NCI-H510A (cell line): Measurements from ENCODE around the gene RPL3.
"Not testable (repeated sequence)": the region's sequence is repeated elsewhere in the genome, so short reads cannot be mapped to it uniquely, and the experiment has no call there.

Experiments
- DNase-seq: peaks from one replicate; lab custom pipeline; 2025; lab: John Stamatoyannopoulos, UW

Gene RPL3

DNA sequence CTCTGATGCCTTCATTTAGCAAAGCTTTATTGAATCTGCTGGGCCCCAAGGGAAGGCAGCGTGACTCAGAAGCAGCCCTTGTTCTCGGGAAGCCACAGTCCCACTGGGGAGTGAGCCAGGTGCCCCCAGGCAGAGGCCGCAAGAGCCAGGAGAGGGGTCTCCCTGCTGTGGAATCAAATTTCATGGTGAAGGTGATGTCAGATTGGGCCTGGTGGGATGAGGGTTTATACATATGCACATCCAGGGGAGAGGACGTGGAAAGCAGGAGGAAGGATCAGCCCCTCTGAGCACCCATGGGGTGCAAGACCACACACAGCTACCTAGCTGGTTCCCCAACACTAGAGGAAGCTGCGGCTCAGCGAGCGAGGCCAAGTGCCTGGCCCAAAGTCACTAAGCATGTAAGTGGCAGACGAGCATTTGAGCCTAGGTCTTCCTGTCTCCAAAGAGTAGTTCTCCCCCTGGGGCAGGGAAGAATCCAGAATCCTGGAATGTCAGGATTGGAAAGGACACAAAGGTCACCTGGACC, 32.3 kb upstream of the RPL3 start:
- no peak for DNase-seq

- DNase-seq, result no peak
Observed at GRCh38 chr22:39350757-39351688, 31.6 kb upstream of the RPL3 start.

GRCh38 chr22:39349967-39350726, 30.7 kb upstream of the RPL3 start, which contains the start of gene SYNGR1:
SYNGR1 (plus strand) TSS chr22:39349991; CDS start chr22:39350011, 20 bp downstream.
- DNase-seq, result no peak

DNA sequence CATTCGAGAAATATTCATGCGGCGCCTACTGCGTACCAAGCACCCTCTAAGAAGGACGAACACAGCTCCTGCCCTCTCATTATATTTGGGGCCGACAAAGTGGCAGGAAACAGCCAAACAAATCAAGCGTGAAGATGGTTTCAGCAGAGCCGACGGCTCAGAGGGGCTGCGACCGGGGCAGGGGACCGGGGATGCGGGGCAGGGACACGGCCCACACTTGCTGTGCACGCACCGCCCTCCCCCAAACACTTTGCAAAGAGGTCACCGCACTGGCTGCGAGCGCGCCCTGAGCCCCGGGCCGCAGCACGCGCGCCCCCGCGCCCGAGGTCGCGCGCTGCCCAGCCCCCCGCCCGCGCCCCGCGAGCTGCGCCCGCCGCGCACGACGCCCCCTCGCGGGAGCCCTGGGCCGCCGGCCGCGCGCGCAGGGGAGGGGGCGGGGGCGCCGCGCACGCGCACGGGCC, 30.1 kb upstream of the RPL3 start:
- peak; percentile 7 for DNase-seq

DNA sequence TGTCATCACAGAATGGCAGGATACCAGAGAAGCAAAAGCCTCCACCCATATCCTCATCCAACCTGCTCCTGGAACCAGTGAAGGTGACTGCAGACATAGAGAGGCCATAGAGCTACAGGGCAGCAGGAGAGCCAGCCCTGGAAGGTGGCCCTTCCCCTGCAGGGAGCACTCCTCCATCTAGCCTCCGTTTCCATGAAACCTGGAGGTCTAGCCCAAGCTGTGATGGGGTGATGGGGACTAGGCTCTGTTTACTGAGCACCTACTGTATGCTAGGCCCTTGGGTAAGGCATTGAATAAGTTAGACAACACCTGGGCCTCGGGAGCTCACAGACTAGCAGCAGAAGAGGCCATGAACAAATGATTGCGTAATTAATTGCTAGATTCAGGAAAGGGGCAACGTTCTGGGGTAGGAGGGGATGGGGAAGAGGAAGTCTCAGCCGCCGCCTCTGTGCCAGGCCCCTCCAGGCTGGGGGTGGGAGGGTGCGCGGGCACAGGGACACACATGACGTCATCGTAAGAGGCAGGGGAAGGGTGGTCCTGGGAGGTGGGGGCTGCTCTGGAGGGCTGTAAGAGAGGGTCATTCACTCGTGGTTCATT, 29.6 kb upstream of the RPL3 start:
- no peak for DNase-seq

- no peak for DNase-seq
Observed at GRCh38 chr22:39345231-39345630, 25.8 kb upstream of the RPL3 start.

DNA sequence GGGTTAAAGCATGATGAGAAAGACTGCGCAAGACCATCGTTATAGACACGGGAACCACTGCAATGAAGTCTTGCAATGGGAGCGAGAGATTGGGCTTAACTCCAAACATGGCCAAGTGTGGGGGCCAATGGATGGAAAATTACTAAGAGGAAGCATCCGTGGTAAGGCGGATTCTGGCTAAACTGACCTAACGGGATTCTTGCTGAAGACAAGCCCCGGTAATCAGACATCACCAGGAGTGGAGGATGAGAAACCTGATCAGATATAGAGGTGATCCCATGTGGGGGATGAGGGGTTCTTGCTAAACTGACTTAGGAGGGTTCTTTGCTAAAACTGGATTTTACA, 24.6 kb upstream of the RPL3 start:
- no peak for DNase-seq

- DNase-seq, result peak; percentile 10
Observed at GRCh38 chr22:39343259-39344045, 24.0 kb upstream of the RPL3 start.

DNA sequence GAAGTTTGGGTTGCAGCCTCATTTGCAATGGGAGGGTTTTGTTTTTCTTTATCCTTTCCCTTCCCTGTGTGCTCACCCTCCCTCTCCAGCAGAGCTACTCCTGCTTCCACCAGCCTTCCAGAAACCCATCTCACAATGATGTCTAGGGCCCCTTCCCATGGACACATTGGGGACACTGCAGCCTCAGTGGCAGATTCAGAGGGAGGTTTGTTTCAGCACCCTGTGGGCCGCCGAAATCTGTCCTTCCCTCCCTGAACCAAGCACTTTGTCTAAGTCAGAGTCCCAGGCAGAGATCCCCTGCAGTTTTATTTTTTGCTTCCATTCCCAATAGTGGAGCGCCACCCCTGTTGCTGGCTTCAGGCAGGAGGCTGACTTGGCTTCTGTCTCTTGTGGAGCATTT, 21.8 kb upstream of the RPL3 start:
- no peak for DNase-seq

DNA sequence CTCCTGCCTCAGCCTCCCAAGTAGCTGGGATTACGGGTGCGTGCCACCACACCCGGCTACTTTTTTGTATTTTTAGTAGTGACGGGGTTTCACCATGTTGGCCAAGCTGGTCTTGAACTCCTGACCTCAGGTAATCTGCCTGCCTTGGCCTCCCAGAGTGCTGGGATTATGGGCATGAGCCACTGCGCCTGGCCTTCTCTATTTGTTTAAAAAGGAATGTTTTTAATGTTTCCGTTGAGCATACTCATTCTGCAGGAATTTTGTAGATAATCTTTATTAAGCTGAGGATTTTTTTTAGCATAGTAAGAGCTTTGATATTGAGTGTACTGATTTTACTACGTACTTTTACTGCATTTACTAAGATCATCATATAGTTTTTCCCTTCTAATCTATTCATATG, 20.4 kb upstream of the RPL3 start:
- DNase-seq, result not testable (repeated sequence)

- no peak for DNase-seq
Observed at GRCh38 chr22:39336411-39336810, 17.0 kb upstream of the RPL3 start.

DNA sequence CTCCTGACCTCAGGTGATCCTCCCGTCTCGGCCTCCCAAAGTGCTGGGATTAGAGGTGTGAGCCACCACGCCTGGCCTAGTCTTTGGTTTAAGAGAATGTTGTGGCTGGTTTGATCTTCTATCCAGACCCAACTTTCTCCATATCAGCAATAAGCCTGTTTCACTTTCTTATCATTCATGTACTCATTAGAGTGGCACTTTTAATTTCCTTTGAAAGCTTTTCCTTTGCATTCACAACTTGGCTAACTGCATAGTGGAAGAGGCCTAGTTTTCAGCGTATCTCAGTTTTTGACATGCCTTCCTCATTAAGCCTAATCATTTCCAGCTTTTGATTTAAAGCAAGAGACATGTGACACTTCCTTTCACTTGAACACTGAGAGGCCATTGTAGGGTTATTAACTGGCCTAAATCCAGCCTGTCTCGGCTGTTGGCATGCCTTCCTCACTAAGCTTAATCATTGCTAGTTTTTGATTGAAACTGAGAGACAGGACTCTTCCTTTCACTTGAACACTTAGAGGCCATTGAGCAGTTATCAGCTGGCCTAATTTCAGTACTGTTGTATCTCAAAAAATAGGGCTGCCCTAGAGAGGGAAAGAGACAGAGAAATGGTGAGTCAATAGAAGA, 13.1 kb upstream of the RPL3 start:
- DNase-seq, result no peak

- DNase-seq, result not testable (repeated sequence)
Observed at GRCh38 chr22:39330553-39330952, 11.1 kb upstream of the RPL3 start.

GRCh38 chr22:39327995-39328754, 8.8 kb upstream of the RPL3 start:
- DNase-seq, result no peak

DNA sequence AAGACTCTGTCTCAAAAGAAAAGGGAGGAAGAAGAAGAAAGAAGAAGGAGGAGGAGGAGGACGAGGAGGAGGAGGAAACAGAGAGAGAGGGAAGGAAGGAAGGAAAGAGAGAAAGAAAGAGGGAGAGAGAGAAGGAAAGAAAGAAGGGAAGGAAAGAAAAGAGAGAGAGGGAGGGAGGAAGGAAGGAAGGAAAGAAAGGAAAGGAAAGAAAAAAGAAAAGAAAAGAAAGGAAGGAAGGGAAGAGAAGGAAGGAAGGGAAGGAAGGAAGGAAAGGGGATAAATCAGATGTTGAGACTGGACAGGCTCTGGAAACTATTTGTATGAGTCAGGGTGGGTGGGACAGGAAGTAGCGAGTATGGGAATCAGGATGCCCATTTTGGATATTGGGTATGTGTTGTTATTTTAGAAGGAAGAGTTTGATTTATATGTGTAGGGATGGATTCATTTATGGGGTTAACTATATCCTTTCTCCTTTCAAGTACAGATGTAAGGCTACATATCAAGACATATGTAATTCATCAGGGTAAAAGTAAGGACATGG, 6.0 kb upstream of the RPL3 start:
- DNase-seq, result no peak

GRCh38 chr22:39320616-39321029, 1.2 kb upstream of the RPL3 start:
- DNase-seq, result not testable (repeated sequence)

GRCh38 chr22:39318507-39319283, 728 bp downstream of the RPL3 start:
- DNase-seq, result no peak

DNA sequence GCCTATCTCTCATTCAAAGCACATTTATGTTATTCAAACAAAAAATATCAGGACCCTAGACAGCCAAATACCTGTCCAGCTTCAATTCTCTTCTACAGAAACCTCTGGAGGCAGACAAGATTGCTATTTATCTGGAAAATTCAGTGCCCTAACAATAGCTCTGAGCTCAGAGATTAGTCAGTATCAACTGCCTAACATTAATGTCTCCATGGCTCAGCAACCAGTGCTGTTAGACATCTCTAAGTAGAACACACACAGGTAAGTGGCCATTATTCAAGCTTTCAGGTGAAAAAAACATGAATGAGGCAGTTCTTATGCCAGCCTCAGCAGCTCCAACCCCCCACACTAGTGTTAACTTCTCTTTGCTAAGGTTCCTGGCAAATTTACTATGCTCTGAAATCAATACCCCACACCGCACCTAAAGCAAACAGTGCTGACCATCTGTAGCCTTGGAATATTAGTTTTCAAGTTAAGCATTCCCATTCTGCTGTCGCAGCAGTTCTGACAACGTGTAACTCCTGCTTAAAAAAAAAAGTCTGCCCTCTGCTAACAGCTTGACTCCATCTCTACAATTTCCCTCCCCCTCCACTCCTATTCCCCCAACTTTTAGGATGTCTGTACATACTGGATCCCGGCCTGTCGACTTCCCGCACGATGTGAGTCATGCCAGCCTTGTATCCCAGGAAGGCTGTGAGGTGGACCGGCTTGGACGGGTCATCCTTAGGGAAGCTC, 1.5 kb downstream of the RPL3 start:
- no peak for DNase-seq
